Measurements from ENCODE around the gene NTM. TPM values are rescaled to one million over a fixed set of nuclear protein-coding genes. Genes with fewer than 3 reads are reported as not detected.

NTM gene
- total and polyA plus RNA-seq, 2 of the 8 experiments (the other 6 are each of a cell fraction or from before 2014, with no cell fraction given): 13.4 to 20.0 TPM

GRCh38 chr11:132244846-132245245 is 874.4 kb downstream of the NTM start:
- 90% methylated on average over 13 of the region's 13 CpGs; no CpG with 5 or more reads in 1 of the 2 experiments for WGBS, 2 experiments (ENCODE audit: extremely low coverage in 1 of 2, insufficient coverage in 1 of 2, insufficient read length in 1 of 2, insufficient replicate concordance in 2 of 2, low coverage in 1 of 2, low lambda C conversion rate in 2 of 2, missing lambda C conversion rate in 1 of 2)
- Histone ChIP-seq H2BK12ac (ENCODE audit: low read depth, low read length) (no peak overlapping the region), H3K79me2 (ENCODE audit: control insufficient read depth in 1 of 2, insufficient read depth in 2 of 2, low read length in 2 of 2) (no peaks in the 10 kb centered on the region), H2BK15ac (ENCODE audit: low read length) (no peak overlapping the region), H3K27ac (ENCODE audit: low read depth, low read length) (no peak overlapping the region), H4K20me1 (replicated peaks in 1 of 2; ENCODE audit: control insufficient read depth in 1 of 2, insufficient read depth in 2 of 2, low read length in 2 of 2) (no peaks in the 10 kb centered on the region), H3K18ac (ENCODE audit: extremely low read depth, low read length) (no peak overlapping the region), H3K4me1 (replicated peaks in 1 of 4; ENCODE audit: control insufficient read depth in 3 of 4, insufficient read depth in 4 of 4, low read length in 3 of 4) (peaks cover 0 to 4% (median 2%) of the 10 kb centered on the region in 4 experiments; a peak in 4 of 7 replicates), H3K4me3 (ENCODE audit: extremely low read depth in 1 of 4, insufficient read depth in 2 of 4, low read depth in 3 of 4, low read length in 4 of 4) (no peak overlapping the region), H4K91ac (replicated peaks; ENCODE audit: insufficient read length, low read length) (no peak overlapping the region), H3K23me2 (ENCODE audit: low read depth, low read length) (peaks cover under 1% of the 10 kb centered on the region; the same call in 1 of the 2 replicates), H2AK5ac (ENCODE audit: low read depth, low read length) (no peak overlapping the region), H4K8ac (ENCODE audit: extremely low read depth, insufficient read depth, low read length) (no peak overlapping the region), H3K4me2 (ENCODE audit: insufficient read depth in 1 of 2, low read depth in 2 of 2, low read length in 2 of 2) (no peak overlapping the region), H3K23ac (ENCODE audit: insufficient read length) (no peak overlapping the region), H4K5ac (ENCODE audit: insufficient read length, low read depth, low read length) (no peak overlapping the region), H2BK120ac (replicated peaks; ENCODE audit: low read depth, low read length) (no peak overlapping the region), H3K79me1 (ENCODE audit: low read depth, low read length) (no peaks in the 10 kb centered on the region), H2BK5ac (ENCODE audit: low read depth, low read length) (no peak overlapping the region), H3K36me3 (ENCODE audit: control insufficient read depth in 2 of 4, insufficient read depth in 4 of 4, low read length in 3 of 4) (no peaks in the 10 kb centered on the region), H3K9me3 (ENCODE audit: insufficient read depth in 2 of 2, low read depth in 1 of 2, low read length in 1 of 2) (no peaks in the 10 kb centered on the region), H2BK20ac (ENCODE audit: low read length) (no peak overlapping the region), H2AFZ (ENCODE audit: low read length) (no peak overlapping the region), H3K4ac (replicated peaks; ENCODE audit: insufficient read length, low read depth, low read length) (no peak overlapping the region), H3K56ac (replicated peaks; ENCODE audit: insufficient read length, low read depth, low read length) (no peak overlapping the region), H3K27me3 (replicated peaks in 1 of 4; ENCODE audit: control insufficient read depth in 3 of 4, extremely low read depth in 1 of 4, insufficient read depth in 3 of 4, low read length in 3 of 4) (no peaks in the 10 kb centered on the region), H3K9ac (replicated peaks in 1 of 4; ENCODE audit: extremely low read depth in 1 of 4, low read depth in 3 of 4, low read length in 3 of 4) (no peak overlapping the region), H3K14ac (ENCODE audit: insufficient read length) (no peak overlapping the region)
- DNase-seq (ENCODE audit: low read depth in 1 of 2, low spot score in 2 of 2) (no peak), FAIRE-seq (no peak)
- CTCF ChIA-PET (ENCODE audit: partially characterized antibody): interaction anchor here (0.9 to 1.7 kb wide), 6 partner anchors 13 to 67 kb away, joined by 3 to 4 read pairs (median 3); no protein-coding TSS in a partner anchor
- POLR2A ChIA-PET (ENCODE audit: partially characterized antibody): no interaction called here
- TF ChIP-seq SP2 (IDR thresholded peaks at IDR 0.05; ENCODE audit: low read length): no peak
- TF ChIP-seq KDM1A (IDR thresholded peaks at IDR 0.05; ENCODE audit: borderline replicate concordance, low read length): no peak
- no peak for TF ChIP-seq PHF8 (conservative IDR thresholded peaks at IDR 0.05; ENCODE audit: low read depth, low read length)
- TF ChIP-seq RNF2 (IDR thresholded peaks at IDR 0.05; ENCODE audit: borderline replicate concordance, low read depth, low read length, missing control alignments, poor library complexity, severe bottlenecking): no peak
- no peak for TF ChIP-seq TCF12 (IDR thresholded peaks at IDR 0.05; ENCODE audit: low read depth, low read length)
- no peak for TF ChIP-seq YY1 (IDR thresholded peaks at IDR 0.05; ENCODE audit: low read depth, low read length)
- no peak for TF ChIP-seq KDM4A (IDR thresholded peaks at IDR 0.05; ENCODE audit: low read depth, low read length, severe bottlenecking)
- TF ChIP-seq, protein P1, sequence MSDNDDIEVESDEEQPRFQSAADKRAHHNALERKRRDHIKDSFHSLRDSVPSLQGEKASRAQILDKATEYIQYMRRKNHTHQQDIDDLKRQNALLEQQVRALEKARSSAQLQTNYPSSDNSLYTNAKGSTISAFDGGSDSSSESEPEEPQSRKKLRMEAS (IDR thresholded peaks at IDR 0.05): no peak
- no peak for TF ChIP-seq CHD1 (IDR thresholded peaks at IDR 0.05; ENCODE audit: low read depth, low read length)
- no peak for TF ChIP-seq SRF (IDR thresholded peaks at IDR 0.05; ENCODE audit: low read depth, low read length)
- TF ChIP-seq CTCF (IDR thresholded peaks at IDR 0.05; ENCODE audit: control extremely low read depth in 1 of 3, insufficient read depth in 1 of 3, low read depth in 1 of 3, low read length in 3 of 3): no peak
